HG03439 (cell line): ENCODE results near the gene IPO8.

Experiments used
- ATAC-seq: cut with Tn5 transposase; IDR thresholded peaks from one replicate; pipeline ENCODE4 v1.9.1; 2021; ENCODE audit warnings: mild to moderate bottlenecking, moderate library complexity; ENCODE audit not compliant: unreplicated experiment

IPO8 gene

DNA sequence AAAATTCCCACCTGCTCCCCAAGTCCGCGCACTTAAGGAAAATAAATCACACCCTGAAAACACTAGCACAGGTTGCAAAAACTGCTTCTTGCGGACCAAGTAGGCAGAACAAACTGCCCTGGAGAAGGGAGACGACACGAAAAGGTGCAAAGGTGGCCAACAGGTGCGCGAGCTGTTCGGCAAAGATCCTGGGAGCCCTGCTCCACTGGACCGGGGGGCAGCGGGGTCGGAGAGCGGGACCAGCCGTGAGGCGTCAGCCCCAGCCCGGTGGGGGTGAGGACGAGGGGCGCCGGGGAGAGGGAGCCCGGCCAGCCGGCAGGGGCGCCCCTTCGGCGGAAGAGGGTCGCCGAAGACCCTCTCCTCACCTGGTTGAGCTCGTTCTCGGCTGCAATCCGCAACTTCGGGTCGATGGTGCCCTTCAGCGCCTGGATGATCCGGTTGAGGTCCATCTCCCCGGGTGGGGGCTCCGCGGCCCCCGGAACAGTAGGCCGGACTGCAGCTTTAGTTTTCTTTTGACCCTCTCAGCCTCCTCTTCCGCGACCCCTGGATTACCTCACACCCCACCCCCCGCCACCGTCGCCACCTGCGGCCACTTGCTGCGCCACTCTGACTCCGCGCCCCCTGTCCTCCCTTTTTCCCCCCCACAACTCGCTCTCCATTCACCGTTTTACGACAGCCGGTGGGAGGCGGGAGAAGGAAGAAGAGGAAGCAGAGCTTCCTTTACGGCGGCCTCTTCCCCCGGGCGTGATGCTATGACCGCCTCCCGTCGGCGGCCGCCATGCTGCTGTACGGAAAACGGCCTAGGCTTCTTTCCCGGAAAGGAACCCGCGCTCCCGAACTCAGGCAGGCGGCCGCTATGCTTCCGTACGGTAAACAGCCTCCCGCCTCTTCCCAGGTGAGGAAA lies at the start of gene IPO8:
TSS of gene IPO8 (minus strand) at position 671 of the 904 bp plus-strand sequence. CDS start at position 449, 222 bp downstream.
- peak; percentile 81 for ATAC-seq

DNA sequence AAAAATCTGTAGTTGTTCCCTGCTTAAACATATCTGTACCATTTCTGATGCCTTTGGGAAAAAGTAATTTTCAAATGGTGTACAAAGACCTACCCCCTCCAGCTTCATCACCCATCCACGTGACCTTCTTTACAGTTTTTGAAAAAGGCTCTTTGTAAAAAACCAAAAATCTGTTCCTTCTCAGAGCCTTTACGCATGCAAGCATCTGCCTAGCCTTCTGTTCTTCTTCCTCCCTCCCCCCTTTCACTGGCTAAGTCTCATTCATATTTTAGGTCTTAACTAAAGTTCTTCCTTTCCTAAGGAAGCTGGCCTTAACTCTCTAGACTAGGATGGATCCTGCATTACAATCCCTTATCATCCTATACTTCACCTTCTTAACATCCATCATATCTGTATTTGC lies 48.7 kb upstream of the IPO8 start:
- no peak for ATAC-seq

DNA sequence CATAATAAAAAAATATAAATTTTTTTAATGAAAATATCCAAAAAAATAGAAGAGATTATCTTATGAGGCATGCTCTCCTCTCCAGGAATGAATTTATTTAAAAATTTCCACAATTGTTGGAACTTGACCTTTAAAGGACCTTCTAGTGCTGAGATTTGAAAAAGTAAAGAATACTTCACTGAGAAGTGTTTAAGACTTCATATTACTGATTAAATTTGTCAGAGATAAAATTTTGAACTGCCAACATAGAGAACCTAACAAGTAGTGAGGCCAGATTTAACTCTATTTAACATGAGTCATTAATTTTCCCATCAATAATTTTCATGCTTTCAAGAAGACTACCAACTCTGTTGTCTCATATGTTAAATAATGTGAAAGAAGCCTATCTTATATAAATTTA lies 44.6 kb upstream of the IPO8 start:
- ATAC-seq = no peak

DNA sequence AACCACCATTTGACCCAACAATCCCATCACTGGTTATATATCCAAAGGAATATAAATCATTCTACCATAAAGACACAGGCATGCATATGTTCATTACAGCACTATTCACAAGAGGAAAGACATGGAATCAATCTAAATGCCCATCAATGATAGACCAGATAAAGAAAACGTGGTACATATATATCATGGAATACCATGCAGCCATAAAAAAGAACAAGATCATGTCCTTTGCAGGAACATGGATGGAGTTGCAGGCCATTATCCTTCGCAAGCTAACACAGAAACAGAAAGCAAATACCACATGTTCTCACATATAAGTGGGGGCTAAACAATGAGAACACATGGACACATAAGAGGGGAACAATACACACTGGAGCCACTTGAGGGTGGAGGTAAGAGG lies 43.4 kb upstream of the IPO8 start:
- ATAC-seq = no peak

DNA sequence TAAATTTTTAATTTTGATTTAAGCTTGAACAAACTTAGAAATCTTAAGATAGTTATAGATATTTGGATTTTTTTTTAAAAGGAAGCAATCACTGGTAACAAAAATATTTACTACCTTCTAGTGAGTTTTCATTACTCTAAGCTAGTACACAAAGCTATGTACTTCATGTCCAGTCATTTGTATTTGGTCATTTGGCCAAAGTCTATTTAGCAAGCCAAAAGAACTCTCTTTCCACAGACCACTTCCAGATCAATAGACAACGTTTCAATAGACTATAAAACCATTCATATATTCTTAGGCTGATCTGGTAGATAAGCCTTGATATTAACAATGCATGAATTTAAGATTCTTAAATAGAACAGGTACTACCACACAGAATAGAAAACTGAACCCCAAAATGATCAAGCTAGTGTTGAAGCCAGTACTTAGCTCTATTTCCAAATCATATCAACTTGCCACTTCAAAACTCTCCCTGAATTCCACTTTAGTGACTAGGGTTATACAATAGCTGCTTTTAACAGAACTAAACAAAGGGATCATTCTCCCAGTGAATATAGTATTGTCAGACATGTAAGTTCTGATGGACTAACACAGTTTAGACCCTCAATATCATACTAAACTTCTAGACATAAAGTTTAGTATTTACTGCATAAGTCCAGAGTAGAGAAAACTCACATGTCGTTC lies 37.4 kb upstream of the IPO8 start:
- ATAC-seq = no peak

DNA sequence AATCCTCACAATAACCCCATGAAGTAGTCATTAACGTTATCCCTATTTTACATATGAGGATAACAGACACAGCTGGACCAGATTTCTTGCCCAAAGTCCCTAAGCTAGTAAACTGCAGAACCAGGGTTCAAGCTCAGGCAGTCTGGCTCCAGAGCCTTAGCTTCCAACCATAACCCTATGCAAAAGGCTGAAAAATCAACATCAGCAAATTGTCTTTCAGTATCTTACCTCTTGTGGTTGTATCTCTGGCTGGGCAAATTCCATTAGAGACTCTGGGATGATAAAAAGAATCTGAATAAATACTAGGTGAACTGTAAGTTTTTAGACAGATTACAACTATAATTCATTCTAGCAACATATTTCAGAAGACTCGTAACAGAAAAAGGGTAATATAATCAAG lies 34.3 kb upstream of the IPO8 start:
- ATAC-seq = no peak

DNA sequence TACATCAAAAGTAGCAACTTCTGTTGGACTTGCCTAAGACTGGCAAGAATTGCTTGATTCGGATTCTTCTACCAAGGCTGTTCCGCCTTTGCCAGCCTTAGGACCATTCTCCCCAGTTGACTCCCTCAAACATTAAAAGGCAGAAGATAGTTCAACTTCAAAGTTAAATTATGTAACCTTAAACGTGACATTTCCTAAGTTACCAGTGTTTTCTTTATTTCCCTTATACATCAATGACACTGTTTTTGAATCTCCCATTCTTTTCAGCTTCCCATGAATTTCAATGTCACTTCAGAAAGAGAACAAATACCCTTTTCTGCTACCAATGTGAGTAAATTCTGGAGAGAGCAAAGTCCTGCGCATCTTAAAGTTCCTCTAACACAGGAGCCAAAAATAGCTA lies 33.9 kb upstream of the IPO8 start:
- no peak for ATAC-seq

DNA sequence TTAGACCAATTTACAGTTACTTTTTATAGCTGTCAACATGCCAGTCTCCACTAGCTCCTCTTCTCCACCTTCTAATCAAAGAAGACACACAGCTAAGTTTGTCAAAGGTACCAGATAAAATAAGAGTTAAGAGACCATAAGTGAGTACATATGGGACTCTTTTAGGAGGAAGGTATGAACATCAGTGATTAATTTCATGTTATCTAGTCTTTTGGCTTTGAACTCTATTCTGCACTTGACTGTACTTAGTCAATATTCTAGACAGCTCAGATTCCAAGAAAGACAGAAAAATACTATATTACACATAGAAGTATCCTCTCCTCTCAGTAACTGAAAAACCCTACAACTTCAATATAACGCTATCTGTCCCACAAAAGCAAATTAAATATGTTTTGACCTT lies 31.0 kb upstream of the IPO8 start:
- ATAC-seq = no peak

DNA sequence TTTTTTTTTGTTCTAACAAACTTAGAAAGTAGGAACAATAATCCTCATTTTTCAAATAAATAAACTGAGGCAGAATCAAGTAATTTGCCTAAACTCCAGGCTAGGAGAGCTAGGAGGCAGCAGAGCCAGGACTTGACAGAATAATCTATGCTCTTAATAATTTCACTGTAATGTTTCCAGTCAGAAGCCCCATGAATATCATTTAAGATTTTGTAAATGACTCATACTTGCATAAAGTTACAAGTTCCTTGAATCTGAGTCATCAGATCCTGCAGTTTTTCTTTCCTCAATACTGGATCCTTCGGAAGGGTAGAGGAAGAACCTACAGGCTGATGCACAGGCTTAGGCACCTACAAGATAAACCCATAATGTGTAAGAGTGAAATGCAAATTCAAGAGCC lies 30.1 kb upstream of the IPO8 start:
- no peak for ATAC-seq

DNA sequence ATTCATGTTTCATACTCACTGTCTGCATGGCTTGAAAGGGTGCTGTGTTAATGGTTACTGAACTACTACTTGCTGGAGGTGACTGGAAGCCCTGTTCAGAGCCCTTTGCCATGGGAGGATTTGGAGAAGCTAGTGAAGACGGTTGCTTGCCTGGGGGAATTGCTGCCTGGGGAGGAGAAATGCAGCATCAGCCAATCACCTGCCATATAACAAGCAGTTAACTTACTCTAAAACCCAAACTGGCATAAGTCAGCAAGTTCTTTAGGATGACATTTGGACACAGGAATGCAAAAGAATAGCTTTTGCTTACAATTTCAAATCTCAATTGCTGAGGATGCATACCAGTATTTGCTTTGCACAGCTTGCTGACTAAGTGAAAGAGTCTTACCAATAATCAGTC lies 23.4 kb upstream of the IPO8 start:
- ATAC-seq = no peak

DNA sequence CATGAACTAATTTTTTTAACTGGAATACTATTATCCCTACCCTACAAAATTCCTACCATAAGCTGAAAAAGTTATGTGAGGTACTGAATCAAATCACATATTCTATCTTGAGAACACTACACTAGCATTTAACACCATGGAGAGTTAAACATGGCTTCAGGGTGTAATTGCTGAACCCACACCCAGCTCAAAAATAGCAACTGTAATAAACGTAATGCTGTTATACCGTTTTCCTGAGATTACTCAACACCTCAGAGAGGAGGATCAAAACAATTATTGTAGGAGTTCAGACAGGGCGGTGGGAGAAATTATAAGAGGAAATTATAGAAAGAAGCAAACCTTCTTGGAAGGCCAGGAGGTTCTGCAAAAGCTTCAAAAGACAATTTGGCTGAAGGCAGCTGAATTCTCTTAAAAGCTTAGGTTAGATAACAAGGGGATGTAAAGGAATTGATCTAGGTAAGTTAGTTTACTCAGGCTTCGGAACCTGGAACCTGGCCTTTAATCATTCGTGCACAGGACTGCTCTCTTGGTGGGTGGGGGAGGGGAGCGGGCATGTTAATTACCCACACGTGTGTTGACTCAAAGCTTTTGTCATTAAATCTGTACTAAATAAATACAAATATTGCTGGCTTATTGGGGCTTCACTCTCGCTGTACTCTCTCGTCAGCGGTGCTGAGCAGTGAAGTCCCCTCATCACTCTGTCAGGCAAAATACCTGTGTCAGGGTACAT lies 12.1 kb upstream of the IPO8 start:
- ATAC-seq = no peak

DNA sequence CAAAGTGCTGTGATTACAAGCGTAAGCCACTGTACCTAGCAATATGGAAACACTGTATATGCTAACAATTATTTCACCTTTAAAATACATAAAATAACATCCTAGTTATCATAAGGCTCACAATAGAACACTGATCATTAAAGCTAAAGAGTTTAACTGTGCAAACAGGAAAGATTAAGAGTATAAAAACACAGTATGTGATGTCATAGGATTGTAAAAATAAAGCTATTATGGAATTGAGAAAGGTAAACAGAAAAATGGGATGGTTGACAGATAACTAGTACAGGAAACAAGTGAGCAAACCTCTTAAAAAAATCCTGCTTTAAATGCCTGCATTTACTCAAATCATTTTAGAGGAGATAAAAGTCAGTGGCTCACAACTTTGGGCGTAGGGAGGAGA lies 10.8 kb upstream of the IPO8 start:
- ATAC-seq = no peak

DNA sequence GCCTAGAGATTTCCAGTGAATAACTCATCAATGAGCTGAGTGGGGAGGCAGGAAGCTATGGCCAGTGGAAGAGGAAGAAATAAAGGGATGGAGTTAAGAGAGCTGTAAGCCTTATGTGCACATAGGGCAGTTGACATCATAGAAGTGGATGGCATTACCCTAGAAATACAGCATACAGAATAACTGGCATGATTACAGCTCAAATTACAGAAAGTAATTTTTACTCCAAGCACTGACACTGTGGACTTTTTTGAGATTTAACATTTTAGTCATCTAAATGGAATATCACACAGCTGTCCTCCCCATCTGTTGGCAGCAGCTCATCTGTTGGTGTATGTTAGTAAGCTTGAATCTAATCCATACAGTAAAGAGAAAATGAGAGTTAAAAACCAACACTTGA lies 5.4 kb upstream of the IPO8 start:
- no peak for ATAC-seq

DNA sequence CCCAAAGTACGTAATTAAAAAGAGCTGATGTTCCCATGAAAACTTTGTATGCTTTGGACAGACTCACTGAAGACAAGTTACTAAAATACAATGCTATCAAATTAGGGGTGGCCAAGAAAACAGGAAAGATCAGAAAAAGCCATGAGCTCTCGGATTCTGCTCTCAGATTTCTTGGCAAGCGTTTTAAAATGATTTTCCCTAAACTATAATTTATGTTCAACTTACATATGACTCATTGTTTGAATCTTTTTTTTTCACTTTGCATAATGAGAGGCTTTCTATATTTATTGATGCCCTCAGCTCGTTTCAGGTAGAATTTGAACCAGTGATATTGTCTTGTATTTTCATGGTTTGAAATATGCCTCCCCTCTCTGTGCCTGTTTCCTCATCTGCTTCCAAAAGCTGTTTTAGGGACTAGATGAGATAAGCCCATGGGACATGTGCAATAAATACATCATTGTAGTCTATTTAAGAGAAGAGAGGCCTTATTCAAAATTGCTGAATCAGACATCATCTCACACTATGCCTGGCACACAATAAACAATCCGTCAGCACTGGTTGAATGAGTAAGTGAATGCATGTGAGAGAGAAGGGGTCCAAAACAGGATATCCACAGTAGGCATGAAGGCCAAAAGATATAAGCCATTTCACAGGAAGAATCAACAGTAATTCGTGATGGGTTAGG lies 4.7 kb upstream of the IPO8 start:
- no peak for ATAC-seq

DNA sequence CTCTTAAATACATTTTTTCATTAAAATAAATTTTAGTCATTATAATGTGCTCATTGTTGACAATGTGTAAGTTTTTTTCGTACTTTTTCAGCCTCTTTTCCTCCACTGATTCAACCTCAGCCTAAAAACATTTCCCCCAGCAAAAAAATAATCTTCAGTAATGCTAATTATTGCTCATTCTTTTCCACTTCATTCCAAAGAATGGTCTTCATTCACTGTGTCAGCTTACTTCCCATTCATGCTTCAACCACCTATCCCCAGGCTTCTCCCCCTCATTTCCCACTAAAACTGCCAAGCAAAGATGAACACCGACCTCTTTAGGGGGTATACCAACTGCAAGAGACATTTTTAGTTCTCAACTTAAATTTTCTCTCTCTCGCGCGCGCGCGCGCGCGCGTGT lies 2.7 kb upstream of the IPO8 start:
- no peak for ATAC-seq

DNA sequence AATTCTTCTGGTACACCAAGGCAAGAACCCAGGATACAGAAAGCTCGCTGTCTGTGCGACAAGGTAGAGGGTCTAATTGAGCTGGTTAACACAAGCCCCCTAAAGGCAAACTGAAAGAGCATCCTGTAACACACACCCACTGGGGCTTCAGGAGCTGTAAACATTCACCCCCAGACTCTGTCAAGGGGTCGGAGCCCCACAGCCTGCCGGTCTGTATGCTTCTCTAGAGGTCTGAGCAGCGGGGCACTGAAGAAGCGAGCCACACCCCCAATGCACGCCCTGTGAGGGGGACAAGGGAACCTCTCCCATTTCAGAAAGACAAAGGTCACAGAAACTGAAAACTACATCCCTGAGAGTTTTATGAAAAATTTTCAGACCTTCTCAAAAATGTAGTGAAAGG lies 1.3 kb upstream of the IPO8 start:
- ATAC-seq = no peak

DNA sequence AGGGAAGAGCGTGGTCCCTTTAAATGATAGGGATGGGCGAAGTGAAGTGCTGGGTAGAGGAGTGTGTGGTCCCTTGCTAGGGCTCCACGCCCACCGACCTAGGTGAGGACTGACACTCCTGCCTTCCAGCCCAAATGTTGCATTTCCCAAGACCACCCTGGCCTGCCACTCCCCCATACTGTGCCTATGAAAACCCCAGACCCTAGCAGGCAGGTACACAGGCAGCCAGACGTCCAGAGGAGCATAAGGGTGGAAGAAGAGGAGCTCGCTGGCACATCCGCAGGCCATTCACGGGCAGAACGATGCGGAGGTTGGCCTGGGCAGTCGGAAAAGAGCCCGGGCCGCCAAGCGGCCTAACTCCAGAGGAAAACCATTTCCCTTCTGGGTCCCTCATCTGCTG lies 817 bp upstream of the IPO8 start:
- no peak for ATAC-seq

DNA sequence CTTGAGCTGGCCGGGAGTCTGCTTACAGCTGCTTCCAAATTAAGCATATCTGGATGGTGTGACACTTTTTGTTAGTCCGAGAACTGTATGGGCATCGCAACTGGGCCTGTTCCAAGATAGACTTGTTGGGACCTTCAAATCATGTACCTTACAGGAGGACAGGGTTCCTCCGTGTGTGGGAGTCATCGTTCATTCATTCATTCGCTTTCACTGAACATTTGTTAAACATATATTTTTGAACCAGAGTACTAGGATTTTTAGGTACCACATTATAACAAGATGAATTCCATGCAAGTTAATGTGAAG lies 387 bp upstream of the IPO8 start:
- peak; percentile 36 for ATAC-seq

DNA sequence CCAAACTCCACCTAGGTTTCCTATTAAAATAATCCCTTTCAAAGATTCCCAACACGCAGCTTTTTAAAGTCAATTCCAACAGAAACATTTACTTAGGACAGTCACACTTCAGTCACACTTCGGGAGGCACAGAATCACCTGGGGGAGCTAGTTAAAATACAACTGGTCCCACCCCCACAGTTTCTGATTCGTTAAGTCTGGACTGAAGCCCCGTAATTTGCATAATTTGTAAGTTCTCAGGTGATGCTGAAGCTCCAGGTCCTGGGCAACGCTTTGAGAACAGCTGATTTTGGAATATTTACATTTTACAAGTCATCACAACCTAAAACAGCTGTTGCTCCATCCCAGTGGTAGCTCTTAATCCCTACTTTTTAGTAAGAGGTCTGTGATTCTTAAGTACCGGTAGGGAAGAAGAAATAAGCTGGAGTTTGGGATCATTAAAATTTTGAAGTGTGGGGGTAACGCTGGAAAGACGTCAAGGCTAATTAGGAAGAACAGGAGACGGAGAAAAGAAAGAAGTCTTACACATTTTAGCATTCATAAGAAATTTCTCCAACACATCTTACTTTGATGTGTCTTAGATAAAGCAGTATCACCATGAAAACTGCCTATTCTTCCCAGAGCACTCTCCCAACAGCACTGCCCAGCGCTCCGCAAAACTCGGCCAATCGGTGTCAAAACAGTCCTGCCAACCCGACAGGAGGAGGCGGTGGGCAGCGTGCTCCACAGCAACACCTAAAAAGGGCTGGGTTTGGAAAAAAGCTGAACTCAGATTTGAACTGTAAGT lies 1.1 kb downstream of the IPO8 start:
- peak; percentile 23 for ATAC-seq

DNA sequence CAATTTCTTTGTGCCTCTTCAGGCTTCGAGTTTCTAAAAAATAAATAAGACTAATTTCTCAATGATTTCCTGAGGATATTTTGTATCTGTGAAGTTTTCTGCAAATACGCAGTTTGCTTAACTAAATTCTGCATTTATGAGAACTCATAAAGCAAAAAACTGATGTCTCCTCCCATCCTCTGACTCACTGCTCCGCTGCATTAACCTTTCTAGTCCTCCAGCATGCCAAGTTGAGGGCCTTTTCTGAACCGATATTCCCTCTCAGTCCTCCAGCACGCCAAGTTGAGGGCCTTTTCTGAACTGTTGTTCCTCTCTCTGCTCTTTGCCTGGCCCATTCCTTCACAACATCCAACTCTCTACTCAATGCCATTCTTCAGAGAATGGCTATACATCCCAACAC lies 3.2 kb downstream of the IPO8 start:
- no peak for ATAC-seq
